ENCODE data around the gene SALL3. TPM values are rescaled to one million over a fixed set of nuclear protein-coding genes. Genes with fewer than 3 reads are reported as not detected.

Gene SALL3
- total and polyA plus RNA-seq, 2 donors (not counting 3 experiments of a cell fraction or from before 2014, with no cell fraction given): not detected

DNA sequence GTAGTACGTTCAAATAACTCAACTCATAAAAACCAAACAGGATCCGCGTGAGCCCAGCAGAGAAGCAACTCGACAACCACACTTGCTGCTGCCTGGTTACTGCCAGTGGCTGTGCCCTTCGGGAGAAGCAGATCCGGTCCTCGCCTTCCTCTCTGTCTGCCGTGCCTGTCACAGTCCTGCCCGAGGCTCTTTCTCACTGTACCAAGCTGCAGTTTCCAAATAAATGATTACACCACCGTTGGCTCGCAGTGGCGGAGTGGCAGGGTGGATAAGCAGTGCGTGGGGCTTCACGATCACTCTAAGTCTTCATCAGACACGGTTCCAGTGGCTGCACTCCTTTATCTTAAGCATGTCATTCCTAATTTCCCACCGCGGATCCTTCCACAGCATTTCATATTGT lies 26.1 kb upstream of the SALL3 start:
- Histone ChIP-seq H3K4me1 (ENCODE audit: control insufficient read depth, extremely low read depth, insufficient read depth, low read length) (no peaks in the 10 kb centered on the region), H3K9ac (replicated peaks; ENCODE audit: extremely low read depth, insufficient read depth, low read length) (no peak overlapping the region), H3K27me3 (ENCODE audit: control insufficient read depth in 2 of 2, insufficient read depth in 2 of 2, low read length in 2 of 2) (no peaks in the 10 kb centered on the region), H2AFZ (ENCODE audit: low read depth, low read length) (no peak overlapping the region), H3K36me3 (ENCODE audit: control insufficient read depth in 2 of 2, extremely low read depth in 1 of 2, insufficient read depth in 2 of 2, low read length in 2 of 2) (no peaks in the 10 kb centered on the region), H3K79me2 (ENCODE audit: control insufficient read depth, insufficient read depth, low read length) (no peaks in the 10 kb centered on the region), H3K4me3 (replicated peaks in 1 of 3; ENCODE audit: insufficient read depth in 1 of 3, low read depth in 1 of 3, low read length in 3 of 3) (no peak overlapping the region), H3K9me1 (replicated peaks; ENCODE audit: control insufficient read depth, extremely low read depth, insufficient read depth, low read length) (no peaks in the 10 kb centered on the region), H4K20me1 (replicated peaks; ENCODE audit: control insufficient read depth, extremely low read depth, insufficient read depth, low read length) (no peaks in the 10 kb centered on the region), H3K9me3 (replicated peaks; ENCODE audit: control insufficient read depth, insufficient read depth, low read length) (peaks cover 2% of the 10 kb centered on the region), H3K4me2 (ENCODE audit: insufficient read depth, low read length) (no peak overlapping the region), H3K27ac (ENCODE audit: insufficient read depth, low read depth, low read length) (no peak overlapping the region)
- POLR2A ChIA-PET: no interaction called here
- FAIRE-seq: no peak
- CTCF ChIA-PET: no interaction called here
- dilution Hi-C loops (cut with MboI; ENCODE audit: extremely low pct_ligation_motif_present, low sequenced_read_pairs): no loop called here
- intact Hi-C loops (cut with micrococcal nuclease): no loop called here
- no TSS peak for BruUV-seq (replicated peaks)
- TF ChIP-seq GATA2 (IDR thresholded peaks at IDR 0.05; ENCODE audit: insufficient read depth, insufficient read length, low read depth, low read length): no peak
- TF ChIP-seq FOS (IDR thresholded peaks at IDR 0.05; ENCODE audit: borderline replicate concordance, insufficient read depth, low read length): no peak
- TF ChIP-seq JUN (IDR thresholded peaks at IDR 0.05; ENCODE audit: borderline replicate concordance, insufficient read depth, insufficient read length, low read depth): no peak
- TF ChIP-seq POLR2A (IDR thresholded peaks at IDR 0.05; ENCODE audit: low read depth, low read length): no peak
- no peak for TF ChIP-seq POLR2AphosphoS5 (IDR thresholded peaks at IDR 0.05; ENCODE audit: insufficient read depth, low read depth, low read length)
- TF ChIP-seq MYC (IDR thresholded peaks at IDR 0.05; ENCODE audit: low read depth, low read length): no peak
- TF ChIP-seq, protein P1, sequence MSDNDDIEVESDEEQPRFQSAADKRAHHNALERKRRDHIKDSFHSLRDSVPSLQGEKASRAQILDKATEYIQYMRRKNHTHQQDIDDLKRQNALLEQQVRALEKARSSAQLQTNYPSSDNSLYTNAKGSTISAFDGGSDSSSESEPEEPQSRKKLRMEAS (IDR thresholded peaks at IDR 0.05; ENCODE audit: insufficient read depth, insufficient read length): no peak
- no peak for TF ChIP-seq EZH2 (IDR thresholded peaks at IDR 0.05; ENCODE audit: borderline replicate concordance, low read depth, low read length, severe bottlenecking)
- TF ChIP-seq, protein P2, sequence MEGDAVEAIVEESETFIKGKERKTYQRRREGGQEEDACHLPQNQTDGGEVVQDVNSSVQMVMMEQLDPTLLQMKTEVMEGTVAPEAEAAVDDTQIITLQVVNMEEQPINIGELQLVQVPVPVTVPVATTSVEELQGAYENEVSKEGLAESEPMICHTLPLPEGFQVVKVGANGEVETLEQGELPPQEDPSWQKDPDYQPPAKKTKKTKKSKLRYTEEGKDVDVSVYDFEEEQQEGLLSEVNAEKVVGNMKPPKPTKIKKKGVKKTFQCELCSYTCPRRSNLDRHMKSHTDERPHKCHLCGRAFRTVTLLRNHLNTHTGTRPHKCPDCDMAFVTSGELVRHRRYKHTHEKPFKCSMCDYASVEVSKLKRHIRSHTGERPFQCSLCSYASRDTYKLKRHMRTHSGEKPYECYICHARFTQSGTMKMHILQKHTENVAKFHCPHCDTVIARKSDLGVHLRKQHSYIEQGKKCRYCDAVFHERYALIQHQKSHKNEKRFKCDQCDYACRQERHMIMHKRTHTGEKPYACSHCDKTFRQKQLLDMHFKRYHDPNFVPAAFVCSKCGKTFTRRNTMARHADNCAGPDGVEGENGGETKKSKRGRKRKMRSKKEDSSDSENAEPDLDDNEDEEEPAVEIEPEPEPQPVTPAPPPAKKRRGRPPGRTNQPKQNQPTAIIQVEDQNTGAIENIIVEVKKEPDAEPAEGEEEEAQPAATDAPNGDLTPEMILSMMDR (IDR thresholded peaks at IDR 0.05; ENCODE audit: extremely low read depth in 1 of 2, insufficient read depth in 1 of 2, low read depth in 1 of 2, low read length in 2 of 2): no peak
- DNase-seq (ENCODE audit: low read depth, low spot score): no peak

All from endothelial cell of umbilical vein (primary cell).